WTC11 (cell line): ENCODE data around the gene SMYD3. TPM values are rescaled to one million over a fixed set of nuclear protein-coding genes. Genes with fewer than 3 reads are reported as not detected.

ENCODE experiments used
- ATAC-seq: fragments of 200-7000 bp; cut with Tn5 transposase; 2 replicates; pipeline ENCODE4 v1.10.0; 2021; ENCODE audit warnings: mild to moderate bottlenecking, moderate library complexity
- CTCF ChIA-PET: fragments of 300-600 bp; sonication (Branson Sonifier 250); formaldehyde crosslinking; loops from one replicate; lab custom pipeline; 2021; ENCODE audit warnings: antibody characterized with exemption; lab: Charles Lee
- POLR2A ChIA-PET: fragments of 350-600 bp; sonication (Branson Sonifier 250); formaldehyde crosslinking; loops from one replicate; lab custom pipeline; 2021; ENCODE audit warnings: antibody characterized with exemption; lab: Charles Lee
- DNase-seq: peaks from one replicate; pipeline ENCODE4 v3.0.0; 2021; ENCODE audit warnings: low spot score
- H3K27ac Mint-ChIP-seq: 2 replicates; pipeline ENCODE4 v1.8.0; 2021; ENCODE audit warnings: mixed read lengths
- H3K27me3 Mint-ChIP-seq: 2 replicates; pipeline ENCODE4 v1.8.0; 2021; ENCODE audit warnings: low read depth, mild to moderate bottlenecking, moderate library complexity, mixed read lengths
- H3K36me3 Mint-ChIP-seq: 2 replicates; pipeline ENCODE4 v1.8.0; 2021; ENCODE audit warnings: mixed read lengths
- H3K4me1 Mint-ChIP-seq: 2 replicates; pipeline ENCODE4 v1.8.0; 2022; ENCODE audit warnings: mixed read lengths
- H3K4me3 Mint-ChIP-seq: 2 replicates; pipeline ENCODE4 v1.8.0; 2021; ENCODE audit warnings: mild to moderate bottlenecking, moderate library complexity, mixed read lengths
- H3K9me3 Mint-ChIP-seq: 2 replicates; pipeline ENCODE4 v1.8.0; 2021; ENCODE audit warnings: mixed read lengths
- ARID4B ChIP-seq: sonication (generic); formaldehyde crosslinking; IDR thresholded peaks from 2 replicates; pipeline ENCODE4 v1.8.0; 2023; ENCODE audit warnings: missing genetic modification reagents, mild to moderate bottlenecking, borderline replicate concordance
- E2F4 ChIP-seq: sonication (generic); formaldehyde crosslinking; IDR thresholded peaks from 2 replicates; pipeline ENCODE4 v1.8.1; 2022; ENCODE audit warnings: low read depth, mild to moderate bottlenecking, moderate library complexity, missing genetic modification reagents, borderline replicate concordance
- E2F5 ChIP-seq: sonication (generic); formaldehyde crosslinking; IDR thresholded peaks from 2 replicates; pipeline ENCODE4 v1.8.1; 2022; ENCODE audit warnings: mild to moderate bottlenecking, moderate library complexity, missing genetic modification reagents
- EMX1 ChIP-seq: fragments of 250-450 bp; sonication (Bioruptor Pico); IDR thresholded peaks from 2 replicates; pipeline ENCODE4 v1.8.0; 2021; ENCODE audit warnings: mild to moderate bottlenecking
- FOXK1 ChIP-seq: sonication (generic); formaldehyde crosslinking; IDR thresholded peaks from 2 replicates; pipeline ENCODE4 v1.8.0; 2022; ENCODE audit warnings: mild to moderate bottlenecking, moderate library complexity, missing genetic modification reagents
- GTF2I ChIP-seq: fragments of 250-450 bp; sonication (Bioruptor Pico); conservative IDR thresholded peaks from 2 replicates; pipeline ENCODE4 v1.4.0; 2021; ENCODE audit warnings: mild to moderate bottlenecking
- HMGA2 ChIP-seq: fragments of 250-450 bp; sonication (Bioruptor Pico); IDR thresholded peaks from 2 replicates; pipeline ENCODE4 v1.4.0; 2021; ENCODE audit warnings: mild to moderate bottlenecking, moderate library complexity
- IRF1 ChIP-seq: sonication (generic); formaldehyde crosslinking; IDR thresholded peaks from 2 replicates; pipeline ENCODE4 v1.8.0; 2023; ENCODE audit warnings: missing genetic modification reagents
- MYBL2 ChIP-seq: sonication (generic); formaldehyde crosslinking; IDR thresholded peaks from 2 replicates; pipeline ENCODE4 v1.8.1; 2023; ENCODE audit warnings: mild to moderate bottlenecking, moderate library complexity, missing genetic modification reagents
- NFE2L1 ChIP-seq: sonication (generic); formaldehyde crosslinking; IDR thresholded peaks from 2 replicates; pipeline ENCODE4 v1.8.1; 2023; ENCODE audit warnings: missing genetic modification reagents
- OVOL2 ChIP-seq: fragments of 250-450 bp; sonication (Bioruptor Pico); IDR thresholded peaks from 2 replicates; pipeline ENCODE4 v1.9.0; 2021; ENCODE audit warnings: mild to moderate bottlenecking, borderline replicate concordance
- PRRX2 ChIP-seq: fragments of 250-450 bp; sonication (Bioruptor Pico); IDR thresholded peaks from 2 replicates; pipeline ENCODE4 v1.8.0; 2021; ENCODE audit warnings: mild to moderate bottlenecking
- SMAD3 ChIP-seq: sonication (generic); formaldehyde crosslinking; IDR thresholded peaks from 2 replicates; pipeline ENCODE4 v1.8.0; 2022; ENCODE audit warnings: missing genetic modification reagents, mild to moderate bottlenecking, borderline replicate concordance
- ZMAT4 ChIP-seq: fragments of 250-450 bp; sonication (Bioruptor Pico); IDR thresholded peaks from 2 replicates; pipeline ENCODE4 v1.9.0; 2021; ENCODE audit warnings: mild to moderate bottlenecking
- ZNF138 ChIP-seq: sonication (generic); formaldehyde crosslinking; conservative IDR thresholded peaks from 2 replicates; pipeline ENCODE4 v1.8.1; 2022; ENCODE audit warnings: mild to moderate bottlenecking, moderate library complexity, missing genetic modification reagents
- ZNF263 ChIP-seq: sonication (generic); formaldehyde crosslinking; IDR thresholded peaks from 2 replicates; pipeline ENCODE4 v1.8.1; 2022; ENCODE audit warnings: low read depth, mild to moderate bottlenecking, moderate library complexity, missing genetic modification reagents
- ZNF512 ChIP-seq: sonication (generic); formaldehyde crosslinking; IDR thresholded peaks from 2 replicates; pipeline ENCODE4 v1.8.1; 2022; ENCODE audit warnings: missing genetic modification reagents, borderline replicate concordance
- total RNA-seq: library from RNA; stranded (reverse); gene quantifications from 3 replicates; pipeline ENCODE4 v1.2.3, GENCODE V29; 2021

Gene SMYD3
- total RNA-seq, 1 experiment from 2014 or later = 21.4 TPM

- TF ChIP-seq ARID4B (CRISPR knock-in tag) (no peak), EMX1 (CRISPR knock-in tag) (no peak)
- TF ChIP-seq, all 79 proteins: peak for 0
Measured at GRCh38 chr1:246215510-246215903, 291.6 kb downstream of the SMYD3 start (continued).

GRCh38 chr1:246214708-246215509, 292.2 kb downstream of the SMYD3 start:
- no peak for ATAC-seq
- H3K27ac Mint-ChIP-seq = no peak overlapping the region
- TF ChIP-seq PRRX2 (CRISPR knock-in tag) (no peak), ZNF263 (CRISPR knock-in tag) (no peak), MYBL2 (CRISPR knock-in tag) (no peak), ZNF138 (CRISPR knock-in tag) (no peak), SMAD3 (CRISPR knock-in tag) (no peak), NFE2L1 (CRISPR knock-in tag) (no peak), E2F5 (no peak), HMGA2 (CRISPR knock-in tag) (no peak), FOXK1 (no peak), IRF1 (CRISPR knock-in tag) (no peak), GTF2I (no peak), ARID4B (CRISPR knock-in tag) (no peak), ZMAT4 (no peak), E2F4 (CRISPR knock-in tag) (no peak), OVOL2 (CRISPR knock-in tag) (no peak), ZNF512 (CRISPR knock-in tag) (no peak)
- TF ChIP-seq, all 79 proteins: peak for 0

More at GRCh38 chr1:246214708-246215509, 292.2 kb downstream of the SMYD3 start:
- peaks cover 11% of the 10 kb centered on the region for H3K4me1 Mint-ChIP-seq
- no peak overlapping the region for H3K4me3 Mint-ChIP-seq
- no peaks in the 10 kb centered on the region for H3K27me3 Mint-ChIP-seq
- ChIA-PET CTCF (interaction anchor here (0.6 kb wide), 1 partner anchor 46 kb away, joined by 3 read pairs; no protein-coding TSS in a partner anchor), POLR2A (no interaction called here)
- H3K36me3 Mint-ChIP-seq = no peaks in the 10 kb centered on the region
- no peak for DNase-seq
- H3K9me3 Mint-ChIP-seq = no peaks in the 10 kb centered on the region
